Thyroid gland (tissue), 4 donors: Measurements from ENCODE around the gene CFAP58. TPM values are rescaled to one million over a fixed set of nuclear protein-coding genes. Genes with fewer than 3 reads are reported as not detected.

ENCODE experiments used
- DNase-seq, 2 donors: peaks; one replicate each; pipeline ENCODE4 v3.0.0-alpha.2; 2019
- H3K27ac ChIP-seq, 3 donors: fragments of 200-600 bp; sonication (generic); 1 replicate in 2 of 3; 2 replicates in 1 of 3; pipeline ENCODE4 v1.5.1; 2016 to 2019; ENCODE audit warnings: mild to moderate bottlenecking in 1 of 3, moderate library complexity in 1 of 3
- H3K27me3 ChIP-seq: fragments of 200-600 bp; sonication (generic); one replicate; pipeline ENCODE4 v1.5.1; 2019
- H3K36me3 ChIP-seq, 2 donors: fragments of 200-600 bp; sonication (generic); one replicate each; pipeline ENCODE4 v1.5.1; 2016 to 2019
- H3K4me1 ChIP-seq, 2 donors: fragments of 200-600 bp; sonication (generic); one replicate each; pipeline ENCODE4 v1.5.1; 2017 to 2019
- H3K4me3 ChIP-seq, 3 donors: fragments of 200-600 bp; sonication (generic); replicated peaks in 1 of 3; 1 replicate in 2 of 3; 2 replicates in 1 of 3; pipeline ENCODE4 v1.5.1; 2016; ENCODE audit warnings: mild to moderate bottlenecking in 1 of 3
- H3K9me3 ChIP-seq: fragments of 200-600 bp; sonication (generic); one replicate; pipeline ENCODE4 v1.5.1; 2017
- CTCF ChIP-seq, 6 experiments: fragments of 200-600 bp in 3 of 6; fragments of 450-650 bp in 3 of 6; sonication (generic) in 3 of 6; IDR thresholded peaks; one replicate each; pipeline ENCODE4 v1.5.1; 2016 to 2019; ENCODE audit warnings: antibody characterized with exemption in 6 of 6, mild to moderate bottlenecking in 2 of 6, inconsistent platforms in 1 of 6, moderate library complexity in 1 of 6
- POLR2A ChIP-seq, 2 donors: fragments of 450-650 bp; IDR thresholded peaks; one replicate each; pipeline ENCODE4 v1.6.1; 2017; ENCODE audit warnings: antibody characterized with exemption in 2 of 2, mild to moderate bottlenecking in 2 of 2, moderate library complexity in 1 of 2
- WGBS, 2 donors: methylation state at CpG; one replicate each; pipeline ENCODE4 v1.1.5; 2017; 5-methylcytosine and 5-hydroxymethylcytosine counted together
- intact Hi-C: fragments of 100-400 bp; cut with DNase I; formaldehyde crosslinking; loops from one replicate; pipeline ENCODE4 v1.15.1; 2023
- total RNA-seq, 4 donors: library from RNA; depleted of rRNA; stranded (reverse); fragments of >200 nt; gene quantifications; one replicate each; pipeline ENCODE4 v1.2.3, GENCODE V29; 2016

The CFAP58 gene
- total RNA-seq, 4 donors from 2014 or later, result 1.0 to 1.6 (median 1.2) TPM

GRCh38 chr10:104441329-104442000, 87.8 kb downstream of the CFAP58 start:
- Histone ChIP-seq H3K4me3 (no peak overlapping the region), H3K36me3 (no peaks in the 10 kb centered on the region), H3K27me3 (no peaks in the 10 kb centered on the region), H3K9me3 (no peaks in the 10 kb centered on the region), H3K4me1 (no peaks in the 10 kb centered on the region), H3K27ac (no peak overlapping the region)
- whole genome bisulfite sequencing, 2 donors, result 57 to 63% methylated on average over 5 of the region's 5 CpGs
- TF ChIP-seq CTCF (IDR thresholded peaks at IDR 0.05) (no peak), POLR2A (IDR thresholded peaks at IDR 0.05) (no peak)
- no peak for DNase-seq
- intact Hi-C loops, result no loop called here

DNA sequence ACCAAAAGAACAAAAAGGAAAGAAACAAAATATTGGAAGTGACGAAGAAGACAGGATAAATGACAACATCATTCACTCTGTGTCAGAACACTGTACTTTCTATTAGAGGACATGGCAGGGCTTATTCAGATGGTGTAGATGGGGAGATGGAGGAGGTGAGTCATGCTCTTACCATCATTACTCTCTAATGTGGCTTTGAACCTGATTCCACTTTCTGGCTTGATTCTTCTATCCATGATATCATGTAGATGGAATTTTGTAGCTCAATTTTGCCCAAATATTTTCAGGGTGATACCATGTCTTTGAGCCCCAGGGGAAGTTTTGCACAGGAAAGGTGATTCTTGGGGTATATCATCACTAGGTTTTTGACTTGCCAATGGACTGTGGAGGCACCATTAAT, 91.7 kb downstream of the CFAP58 start:
- Histone ChIP-seq H3K36me3 (no peaks in the 10 kb centered on the region), H3K4me1 (peaks cover 4 to 8% of the 10 kb centered on the region in 2 donors), H3K27ac (no peak overlapping the region), H3K9me3 (no peaks in the 10 kb centered on the region), H3K4me3 (no peak overlapping the region), H3K27me3 (no peaks in the 10 kb centered on the region)
- DNase-seq, result no peak
- TF ChIP-seq CTCF (IDR thresholded peaks at IDR 0.05) (no peak), POLR2A (IDR thresholded peaks at IDR 0.05) (no peak)
- WGBS, 2 donors, result 93 to 100% methylated on average over 1 of the region's 1 CpG
- intact Hi-C loops, result no loop called here

GRCh38 chr10:104446151-104446550, 92.5 kb downstream of the CFAP58 start:
- no peaks in the 10 kb centered on the region for H3K36me3 ChIP-seq
- no peak for TF ChIP-seq POLR2A (IDR thresholded peaks at IDR 0.05)
- TF ChIP-seq CTCF (IDR thresholded peaks at IDR 0.05), result no peak
- H3K4me3 ChIP-seq, result no peak overlapping the region
- no peak overlapping the region for H3K27ac ChIP-seq
- H3K27me3 ChIP-seq, result no peaks in the 10 kb centered on the region
- H3K9me3 ChIP-seq, result no peaks in the 10 kb centered on the region
- intact Hi-C loops, result no loop called here
- peaks cover 4 to 8% of the 10 kb centered on the region in 2 donors for H3K4me1 ChIP-seq
- no peak for DNase-seq
- 66 to 68% methylated on average over 1 of the region's 1 CpG for WGBS, 2 donors

- Histone ChIP-seq H3K36me3 (no peaks in the 10 kb centered on the region), H3K27me3 (no peaks in the 10 kb centered on the region), H3K4me3 (no peak overlapping the region), H3K9me3 (no peaks in the 10 kb centered on the region), H3K27ac (no peak overlapping the region), H3K4me1 (peaks cover 4 to 8% of the 10 kb centered on the region in 2 donors)
- 13% methylated on average over 1 of the region's 1 CpG for WGBS, 2 donors
- peak; percentile 25 to 52 for DNase-seq
- intact Hi-C loops, result no loop called here
- TF ChIP-seq CTCF (IDR thresholded peaks at IDR 0.05) (no peak), POLR2A (IDR thresholded peaks at IDR 0.05) (no peak)
Observed at GRCh38 chr10:104447331-104447730, 93.7 kb downstream of the CFAP58 start.

DNA sequence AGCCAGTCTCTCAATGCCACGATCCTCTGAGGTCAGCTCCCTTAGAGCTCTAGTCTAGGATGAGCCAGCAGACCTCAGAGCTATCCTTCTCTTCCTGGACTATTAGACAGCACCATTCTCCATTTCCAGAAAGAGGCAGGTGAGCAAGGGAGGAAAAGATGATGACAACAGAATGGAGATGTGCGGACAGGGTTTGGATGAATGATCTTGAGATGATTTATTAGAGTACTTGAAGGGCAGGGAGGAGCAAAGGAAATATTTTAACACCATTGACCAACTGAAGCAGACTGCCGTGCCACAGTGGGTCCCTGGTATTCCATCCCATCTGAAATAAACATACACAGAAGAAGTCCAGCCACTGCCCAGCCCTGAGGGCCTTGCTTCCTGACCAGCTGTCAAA, 94.3 kb downstream of the CFAP58 start:
- 70 to 74% methylated on average over 3 of the region's 3 CpGs for WGBS, 2 donors
- intact Hi-C loops, result no loop called here
- Histone ChIP-seq H3K27ac (no peak overlapping the region), H3K27me3 (no peaks in the 10 kb centered on the region), H3K4me1 (peaks cover 10 to 14% of the 10 kb centered on the region in 2 donors), H3K9me3 (no peaks in the 10 kb centered on the region), H3K36me3 (no peaks in the 10 kb centered on the region), H3K4me3 (no peak overlapping the region)
- no peak for DNase-seq
- TF ChIP-seq POLR2A (IDR thresholded peaks at IDR 0.05) (no peak), CTCF (IDR thresholded peaks at IDR 0.05) (no peak)
